Vagina (tissue), 2 donors: Measurements from ENCODE around the gene PHF13.

Source experiments
- CTCF ChIP-seq, 3 experiments: fragments of 450-650 bp in 2 of 3; fragments of 200-600 bp in 1 of 3; sonication (generic) in 1 of 3; IDR thresholded peaks; one replicate each; pipeline ENCODE4 v1.5.1; 2017 to 2019; ENCODE audit warnings: antibody characterized with exemption in 3 of 3, mild to moderate bottlenecking in 2 of 3, moderate library complexity in 2 of 3
- POLR2AphosphoS5 ChIP-seq, 2 donors: sonication (generic); formaldehyde crosslinking; IDR thresholded peaks; one replicate each; pipeline ENCODE4 v1.9.0; 2017; ENCODE audit warnings: antibody characterized with exemption in 2 of 2, mild to moderate bottlenecking in 2 of 2, low read depth in 1 of 2; ENCODE audit not compliant: insufficient read depth in 1 of 2

- TF ChIP-seq CTCF (IDR thresholded peaks at IDR 0.05) (no peak), POLR2AphosphoS5 (IDR thresholded peaks at IDR 0.05; ENCODE audit: insufficient read depth in 1 of 2, low read depth in 1 of 2) (no peak)
These were observed 40.1 kb downstream of the PHF13 start for GRCh38 chr1:6653436-6654290.
